KMS-11 (cell line): ENCODE data around the gene DNAJC17.

Experiments used
- H2AFZ ChIP-seq: fragments of 200-600 bp; sonication (generic); 2 replicates; pipeline ENCODE4 v1.6.1; 2016; ENCODE audit warnings: antibody characterized with exemption, mixed run types, low read depth
- H3K27ac ChIP-seq: fragments of 200-600 bp; sonication (generic); 2 replicates; pipeline ENCODE4 v1.6.1; 2016; ENCODE audit warnings: mild to moderate bottlenecking, mixed run types
- H3K27me3 ChIP-seq: fragments of 200-600 bp; sonication (generic); 2 replicates; pipeline ENCODE4 v1.6.1; 2017; ENCODE audit warnings: mild to moderate bottlenecking, low read depth, mixed run types, moderate library complexity; ENCODE audit not compliant: insufficient read depth
- H3K36me3 ChIP-seq: fragments of 200-600 bp; sonication (generic); 2 replicates; pipeline ENCODE4 v1.6.1; 2017; ENCODE audit warnings: mild to moderate bottlenecking, mixed run types; ENCODE audit not compliant: insufficient read depth
- H3K4me1 ChIP-seq: fragments of 200-600 bp; sonication (generic); 2 replicates; pipeline ENCODE4 v1.6.1; 2016; ENCODE audit warnings: mild to moderate bottlenecking, low read depth, mixed run types; ENCODE audit not compliant: poor library complexity, severe bottlenecking
- H3K4me2 ChIP-seq: fragments of 200-600 bp; sonication (generic); 2 replicates; pipeline ENCODE4 v1.7.0; 2016; ENCODE audit warnings: mild to moderate bottlenecking, mixed run types
- H3K4me3 ChIP-seq: fragments of 200-600 bp; sonication (generic); IDR thresholded peaks from 2 replicates; pipeline ENCODE4 v1.6.1; 2017; ENCODE audit warnings: low read depth, low read length, mixed read lengths; ENCODE audit not compliant: insufficient read depth
- H3K79me2 ChIP-seq: fragments of 200-600 bp; sonication (generic); 2 replicates; pipeline ENCODE4 v1.6.1; 2016; ENCODE audit warnings: low read depth, mixed run types; ENCODE audit not compliant: insufficient read depth
- H3K9ac ChIP-seq: fragments of 200-600 bp; sonication (generic); 2 replicates; pipeline ENCODE4 v1.6.1; 2016; ENCODE audit warnings: mild to moderate bottlenecking, mixed run types
- H4K20me1 ChIP-seq: fragments of 200-600 bp; sonication (generic); 2 replicates; pipeline ENCODE4 v1.6.1; 2016; ENCODE audit warnings: mild to moderate bottlenecking, mixed run types; ENCODE audit not compliant: insufficient read depth
- TF ChIP-seq, protein P1 (sequence below): fragments of 200-600 bp; sonication (generic); conservative IDR thresholded peaks from 2 replicates; pipeline ENCODE4 v1.6.1; 2017; ENCODE audit warnings: low read depth, mild to moderate bottlenecking, antibody characterized with exemption, low read length, moderate library complexity, mixed read lengths

Gene DNAJC17

GRCh38 chr15:40853241-40853890 lies 46.1 kb upstream of the DNAJC17 start:
- no peak overlapping the region for H2AFZ ChIP-seq
- no peaks in the 10 kb centered on the region for H3K36me3 ChIP-seq
- H3K9ac ChIP-seq = no peak overlapping the region
- TF ChIP-seq, protein P1, sequence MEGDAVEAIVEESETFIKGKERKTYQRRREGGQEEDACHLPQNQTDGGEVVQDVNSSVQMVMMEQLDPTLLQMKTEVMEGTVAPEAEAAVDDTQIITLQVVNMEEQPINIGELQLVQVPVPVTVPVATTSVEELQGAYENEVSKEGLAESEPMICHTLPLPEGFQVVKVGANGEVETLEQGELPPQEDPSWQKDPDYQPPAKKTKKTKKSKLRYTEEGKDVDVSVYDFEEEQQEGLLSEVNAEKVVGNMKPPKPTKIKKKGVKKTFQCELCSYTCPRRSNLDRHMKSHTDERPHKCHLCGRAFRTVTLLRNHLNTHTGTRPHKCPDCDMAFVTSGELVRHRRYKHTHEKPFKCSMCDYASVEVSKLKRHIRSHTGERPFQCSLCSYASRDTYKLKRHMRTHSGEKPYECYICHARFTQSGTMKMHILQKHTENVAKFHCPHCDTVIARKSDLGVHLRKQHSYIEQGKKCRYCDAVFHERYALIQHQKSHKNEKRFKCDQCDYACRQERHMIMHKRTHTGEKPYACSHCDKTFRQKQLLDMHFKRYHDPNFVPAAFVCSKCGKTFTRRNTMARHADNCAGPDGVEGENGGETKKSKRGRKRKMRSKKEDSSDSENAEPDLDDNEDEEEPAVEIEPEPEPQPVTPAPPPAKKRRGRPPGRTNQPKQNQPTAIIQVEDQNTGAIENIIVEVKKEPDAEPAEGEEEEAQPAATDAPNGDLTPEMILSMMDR = no peak
- no peak overlapping the region for H3K4me3 ChIP-seq
- H3K27me3 ChIP-seq = no peaks in the 10 kb centered on the region
- no peak overlapping the region for H3K27ac ChIP-seq
- no peaks in the 10 kb centered on the region for H3K79me2 ChIP-seq
- H3K4me2 ChIP-seq = no peak overlapping the region
- H4K20me1 ChIP-seq = no peaks in the 10 kb centered on the region
- peaks cover 13% of the 10 kb centered on the region for H3K4me1 ChIP-seq

DNA sequence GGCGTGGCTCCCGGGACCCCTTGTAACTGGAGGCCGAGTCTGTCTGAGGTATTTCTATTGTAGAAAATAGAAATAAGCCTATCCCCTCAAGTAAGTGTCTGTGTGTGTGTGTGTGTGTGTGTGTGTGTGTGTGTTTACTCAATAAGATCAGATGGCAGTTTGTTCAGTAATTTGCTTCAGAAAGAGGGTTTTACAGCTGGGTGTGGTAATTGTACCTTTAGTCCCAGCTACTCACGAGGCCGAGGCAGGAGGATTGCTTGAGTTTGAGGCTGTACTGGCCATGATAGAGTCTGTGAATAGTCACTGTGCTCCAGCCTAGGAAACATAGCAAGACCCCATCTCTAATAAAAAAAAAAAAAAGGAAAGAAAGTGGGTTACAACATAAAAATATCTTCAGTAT lies 45.3 kb upstream of the DNAJC17 start:
- Histone ChIP-seq H3K27ac (no peak overlapping the region), H3K4me3 (no peak overlapping the region), H4K20me1 (no peaks in the 10 kb centered on the region), H3K4me1 (peaks cover 10% of the 10 kb centered on the region), H3K79me2 (no peaks in the 10 kb centered on the region), H2AFZ (no peak overlapping the region), H3K4me2 (no peak overlapping the region), H3K36me3 (no peaks in the 10 kb centered on the region), H3K27me3 (no peaks in the 10 kb centered on the region), H3K9ac (no peak overlapping the region)
- TF ChIP-seq, protein P1 = no peak

- Histone ChIP-seq H3K27ac (no peak overlapping the region), H3K36me3 (no peaks in the 10 kb centered on the region), H3K9ac (no peak overlapping the region), H3K4me1 (peaks cover 12% of the 10 kb centered on the region), H4K20me1 (no peaks in the 10 kb centered on the region), H3K4me3 (no peak overlapping the region), H3K79me2 (no peaks in the 10 kb centered on the region), H3K27me3 (no peaks in the 10 kb centered on the region), H2AFZ (no peak overlapping the region), H3K4me2 (no peak overlapping the region)
- TF ChIP-seq, protein P1 = no peak
Observed at GRCh38 chr15:40850576-40851112, 43.4 kb upstream of the DNAJC17 start.

- Histone ChIP-seq H3K4me3 (no peak overlapping the region), H3K36me3 (no peaks in the 10 kb centered on the region), H4K20me1 (no peaks in the 10 kb centered on the region), H3K27ac (no peak overlapping the region), H3K79me2 (no peaks in the 10 kb centered on the region), H3K9ac (no peak overlapping the region), H3K27me3 (peaks cover 4% of the 10 kb centered on the region), H3K4me1 (peaks cover 12% of the 10 kb centered on the region), H3K4me2 (peak overlapping the region; percentile 18; the same call in 1 of the 2 replicates), H2AFZ (no peak overlapping the region)
- TF ChIP-seq, protein P1 = no peak
Observed at GRCh38 chr15:40847223-40847961, 40.1 kb upstream of the DNAJC17 start.
